Lower leg skin (tissue), 4 donors: Measurements from ENCODE around the gene RPS27L. TPM values are rescaled to one million over a fixed set of nuclear protein-coding genes. Genes with fewer than 3 reads are reported as not detected.
A peak's percentile ranks its signal among the peaks of the same experiment; 100 is the strongest.

ENCODE experiments used
- DNase-seq, 2 donors: peaks; one replicate each; pipeline ENCODE4 v3.0.0-alpha.2; 2019; ENCODE audit warnings: low spot score in 2 of 2
- H3K4me3 ChIP-seq: fragments of 200-600 bp; sonication (generic); 2 replicates; pipeline ENCODE4 v1.5.1; 2017; ENCODE audit warnings: mild to moderate bottlenecking, low read depth; ENCODE audit not compliant: poor library complexity, severe bottlenecking
- CTCF ChIP-seq, 3 donors: fragments of 450-650 bp; IDR thresholded peaks; one replicate each; pipeline ENCODE4 v1.5.1; 2016; ENCODE audit warnings: antibody characterized with exemption in 3 of 3, mild to moderate bottlenecking in 3 of 3, moderate library complexity in 2 of 3
- POLR2A ChIP-seq, 2 donors: fragments of 450-650 bp; IDR thresholded peaks; one replicate each; pipeline ENCODE4 v1.6.1; 2016 to 2017; ENCODE audit warnings: antibody characterized with exemption in 2 of 2, mild to moderate bottlenecking in 1 of 2, moderate library complexity in 1 of 2
- WGBS, 2 donors: methylation state at CpG; one replicate each; pipeline ENCODE4 v1.1.5; 2018; 5-methylcytosine and 5-hydroxymethylcytosine counted together
- intact Hi-C: fragments of 100-400 bp; cut with DNase I; formaldehyde crosslinking; loops from one replicate; pipeline ENCODE4 v1.15.0; 2023; ENCODE audit warnings: low total_unique reads
- total RNA-seq, 4 donors: library from RNA; depleted of rRNA; stranded (reverse); fragments of >200 nt; gene quantifications; one replicate each; pipeline ENCODE4 v1.1.0, GENCODE V29; 2016

RPS27L gene
- total RNA-seq, 4 donors from 2014 or later = 39.6 to 64.9 (median 55.8) TPM

GRCh38 chr15:63126726-63127125, 30.6 kb downstream of the RPS27L start:
- DNase-seq = peak in 1 of 2 donors; percentile 1
- no peak overlapping the region for H3K4me3 ChIP-seq
- no peak for TF ChIP-seq CTCF (IDR thresholded peaks at IDR 0.05)
- TF ChIP-seq POLR2A (IDR thresholded peaks at IDR 0.05) = no peak
- intact Hi-C loops = no loop called here
- 76 to 78% methylated on average over 3 of the region's 3 CpGs for WGBS, 2 donors

- intact Hi-C loops = no loop called here
- WGBS, 2 donors = 94 to 95% methylated on average over 9 of the region's 9 CpGs
- peak in 1 of 2 donors; percentile 3 for DNase-seq
- TF ChIP-seq CTCF (IDR thresholded peaks at IDR 0.05) (no peak), POLR2A (IDR thresholded peaks at IDR 0.05) (no peak)
- H3K4me3 ChIP-seq = no peak overlapping the region
Observed at GRCh38 chr15:63124506-63124905, 32.8 kb downstream of the RPS27L start.

- peak overlapping the region; percentile 97 for H3K4me3 ChIP-seq
- DNase-seq = peak; percentile 85 to 99
- no peak for TF ChIP-seq POLR2A (IDR thresholded peaks at IDR 0.05)
- TF ChIP-seq CTCF (IDR thresholded peaks at IDR 0.05) = no peak
- 2 to 3% methylated on average over 16 to 26 of the region's 59 CpGs for WGBS, 2 donors
- intact Hi-C loops = no loop called here
Observed at GRCh38 chr15:63122002-63122875, 35.0 kb downstream of the RPS27L start.

GRCh38 chr15:63121382-63122001, 35.8 kb downstream of the RPS27L start, which contains the start of gene LACTB:
TSS of gene LACTB (plus strand) at chr15:63121861. CDS start at chr15:63121872, 11 bp downstream.
- TF ChIP-seq CTCF (IDR thresholded peaks at IDR 0.05) = no peak
- TF ChIP-seq POLR2A (IDR thresholded peaks at IDR 0.05) = no peak
- 3 to 6% methylated on average over 17 to 26 of the region's 40 CpGs for WGBS, 2 donors
- peak; percentile 84 to 97 for DNase-seq
- peak within 1 kb of the TSS; percentile 97 for H3K4me3 ChIP-seq
- intact Hi-C loops = no loop called here

- 86 to 90% methylated on average over 3 of the region's 3 CpGs for WGBS, 2 donors
- no peak overlapping the region for H3K4me3 ChIP-seq
- intact Hi-C loops = no loop called here
- TF ChIP-seq POLR2A (IDR thresholded peaks at IDR 0.05) (no peak), CTCF (IDR thresholded peaks at IDR 0.05) (no peak)
- no peak for DNase-seq
Observed at GRCh38 chr15:63118854-63119253, 38.4 kb downstream of the RPS27L start.
